Astrocyte (in vitro differentiated cells and primary cell): ENCODE results near the gene MMD.

Source experiments
- EZH2 ChIP-seq: IDR thresholded peaks from 2 replicates; pipeline ENCODE4 v1.6.1; 2012; ENCODE audit warnings: mild to moderate bottlenecking, low read length, inconsistent platforms; ENCODE audit not compliant: insufficient read depth
- TF ChIP-seq, protein P1 (sequence below): IDR thresholded peaks from 2 replicates; pipeline ENCODE4 v1.5.1; 2011; ENCODE audit warnings: low read depth, mild to moderate bottlenecking, inconsistent platforms, low read length, moderate library complexity; ENCODE audit not compliant: insufficient read depth

DNA sequence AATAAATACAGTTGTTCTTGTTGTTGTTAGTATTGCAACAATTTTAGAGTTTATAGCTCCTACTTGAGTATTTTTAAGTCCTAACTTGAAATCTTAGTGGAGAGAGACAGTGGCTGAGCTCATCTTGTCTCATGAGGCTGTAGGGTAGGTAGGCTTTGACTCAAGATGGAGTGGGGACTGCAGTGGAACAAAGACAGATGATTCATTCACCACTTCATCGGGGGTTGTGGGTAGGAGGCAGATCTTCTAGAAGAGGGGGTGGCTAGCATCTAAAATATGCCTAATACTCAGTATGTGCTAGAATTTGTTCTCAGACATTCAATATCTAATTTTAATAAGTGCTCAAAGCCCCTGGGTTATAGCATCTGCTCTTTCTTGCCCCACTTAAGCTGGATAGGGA lies 13.1 kb upstream of the MMD start:
- TF ChIP-seq, protein P1, sequence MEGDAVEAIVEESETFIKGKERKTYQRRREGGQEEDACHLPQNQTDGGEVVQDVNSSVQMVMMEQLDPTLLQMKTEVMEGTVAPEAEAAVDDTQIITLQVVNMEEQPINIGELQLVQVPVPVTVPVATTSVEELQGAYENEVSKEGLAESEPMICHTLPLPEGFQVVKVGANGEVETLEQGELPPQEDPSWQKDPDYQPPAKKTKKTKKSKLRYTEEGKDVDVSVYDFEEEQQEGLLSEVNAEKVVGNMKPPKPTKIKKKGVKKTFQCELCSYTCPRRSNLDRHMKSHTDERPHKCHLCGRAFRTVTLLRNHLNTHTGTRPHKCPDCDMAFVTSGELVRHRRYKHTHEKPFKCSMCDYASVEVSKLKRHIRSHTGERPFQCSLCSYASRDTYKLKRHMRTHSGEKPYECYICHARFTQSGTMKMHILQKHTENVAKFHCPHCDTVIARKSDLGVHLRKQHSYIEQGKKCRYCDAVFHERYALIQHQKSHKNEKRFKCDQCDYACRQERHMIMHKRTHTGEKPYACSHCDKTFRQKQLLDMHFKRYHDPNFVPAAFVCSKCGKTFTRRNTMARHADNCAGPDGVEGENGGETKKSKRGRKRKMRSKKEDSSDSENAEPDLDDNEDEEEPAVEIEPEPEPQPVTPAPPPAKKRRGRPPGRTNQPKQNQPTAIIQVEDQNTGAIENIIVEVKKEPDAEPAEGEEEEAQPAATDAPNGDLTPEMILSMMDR = no peak
- TF ChIP-seq EZH2 = no peak
